ENCODE data around the gene HECW1.

The HECW1 gene

DNA sequence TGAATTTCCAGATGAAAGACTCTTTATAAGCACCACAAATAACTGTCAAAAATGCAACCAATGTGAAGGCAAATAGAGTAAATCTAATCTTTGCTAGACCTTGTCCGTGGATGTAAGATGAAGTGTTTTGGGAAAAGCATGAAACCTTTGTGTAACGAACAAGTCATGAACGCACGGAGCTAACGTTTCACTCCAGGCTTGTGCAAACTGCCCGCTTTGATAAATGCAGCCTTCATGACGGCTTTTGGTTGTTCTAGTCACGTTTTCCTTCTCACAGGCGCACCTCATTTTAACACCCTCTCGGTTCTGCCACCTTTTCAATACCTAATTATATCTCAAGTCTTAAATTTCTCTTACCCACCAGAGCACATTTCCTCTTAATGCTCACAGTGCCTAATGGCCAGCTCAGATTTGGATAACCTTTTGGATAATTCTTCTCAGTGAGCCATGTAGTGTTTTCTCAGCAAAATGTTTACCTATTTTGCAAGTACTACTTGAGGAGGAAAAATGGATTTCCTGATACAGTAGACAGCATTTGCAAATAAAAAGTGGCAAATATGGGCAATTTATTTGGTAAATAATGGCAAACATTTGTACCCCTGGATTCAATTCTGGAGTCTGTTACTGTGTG is 63.2 kb downstream of the HECW1 start:
- Histone ChIP-seq H3K27ac (no peak overlapping the region), H3K4me3 (ENCODE audit: low read depth in 1 of 2, low read length in 1 of 2) (no peak overlapping the region), H3K9me3 (no peaks in the 10 kb centered on the region), H3K27me3 (no peaks in the 10 kb centered on the region), H3K4me1 (ENCODE audit: control insufficient read depth in 1 of 2, insufficient read depth in 1 of 2, low read depth in 1 of 2, low read length in 1 of 2) (no peaks in the 10 kb centered on the region), H3K36me3 (no peaks in the 10 kb centered on the region)
- TF ChIP-seq, protein P1, sequence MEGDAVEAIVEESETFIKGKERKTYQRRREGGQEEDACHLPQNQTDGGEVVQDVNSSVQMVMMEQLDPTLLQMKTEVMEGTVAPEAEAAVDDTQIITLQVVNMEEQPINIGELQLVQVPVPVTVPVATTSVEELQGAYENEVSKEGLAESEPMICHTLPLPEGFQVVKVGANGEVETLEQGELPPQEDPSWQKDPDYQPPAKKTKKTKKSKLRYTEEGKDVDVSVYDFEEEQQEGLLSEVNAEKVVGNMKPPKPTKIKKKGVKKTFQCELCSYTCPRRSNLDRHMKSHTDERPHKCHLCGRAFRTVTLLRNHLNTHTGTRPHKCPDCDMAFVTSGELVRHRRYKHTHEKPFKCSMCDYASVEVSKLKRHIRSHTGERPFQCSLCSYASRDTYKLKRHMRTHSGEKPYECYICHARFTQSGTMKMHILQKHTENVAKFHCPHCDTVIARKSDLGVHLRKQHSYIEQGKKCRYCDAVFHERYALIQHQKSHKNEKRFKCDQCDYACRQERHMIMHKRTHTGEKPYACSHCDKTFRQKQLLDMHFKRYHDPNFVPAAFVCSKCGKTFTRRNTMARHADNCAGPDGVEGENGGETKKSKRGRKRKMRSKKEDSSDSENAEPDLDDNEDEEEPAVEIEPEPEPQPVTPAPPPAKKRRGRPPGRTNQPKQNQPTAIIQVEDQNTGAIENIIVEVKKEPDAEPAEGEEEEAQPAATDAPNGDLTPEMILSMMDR (IDR thresholded peaks at IDR 0.05), result no peak

DNA sequence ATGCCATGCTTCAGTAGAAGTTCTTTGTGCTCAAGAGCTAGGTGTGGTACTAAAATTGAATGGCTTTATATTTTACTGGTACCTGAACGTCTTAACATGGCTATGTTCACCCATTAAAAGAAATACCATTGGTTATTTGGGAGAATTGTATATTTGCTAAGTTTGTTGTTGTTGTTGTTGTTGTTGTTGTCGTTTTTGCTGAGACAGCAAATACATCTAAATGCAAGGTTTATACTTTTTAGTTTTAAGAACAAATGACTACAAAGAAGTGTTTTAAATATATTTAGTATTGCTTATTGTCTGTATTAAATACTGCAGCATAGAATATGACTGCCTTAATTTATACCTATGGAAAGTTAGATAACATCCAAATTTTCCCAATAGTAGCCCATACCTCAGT is 66.9 kb downstream of the HECW1 start:
- no peaks in the 10 kb centered on the region for H3K36me3 ChIP-seq
- H3K27me3 ChIP-seq, result no peaks in the 10 kb centered on the region
- H3K4me1 ChIP-seq (ENCODE audit: control insufficient read depth in 1 of 2, insufficient read depth in 1 of 2, low read depth in 1 of 2, low read length in 1 of 2), result no peaks in the 10 kb centered on the region
- H3K4me3 ChIP-seq (ENCODE audit: low read depth in 1 of 2, low read length in 1 of 2), result no peak overlapping the region
- H3K27ac ChIP-seq, result no peak overlapping the region
- H3K9me3 ChIP-seq, result no peaks in the 10 kb centered on the region
- TF ChIP-seq, protein P1 (IDR thresholded peaks at IDR 0.05), result no peak

DNA sequence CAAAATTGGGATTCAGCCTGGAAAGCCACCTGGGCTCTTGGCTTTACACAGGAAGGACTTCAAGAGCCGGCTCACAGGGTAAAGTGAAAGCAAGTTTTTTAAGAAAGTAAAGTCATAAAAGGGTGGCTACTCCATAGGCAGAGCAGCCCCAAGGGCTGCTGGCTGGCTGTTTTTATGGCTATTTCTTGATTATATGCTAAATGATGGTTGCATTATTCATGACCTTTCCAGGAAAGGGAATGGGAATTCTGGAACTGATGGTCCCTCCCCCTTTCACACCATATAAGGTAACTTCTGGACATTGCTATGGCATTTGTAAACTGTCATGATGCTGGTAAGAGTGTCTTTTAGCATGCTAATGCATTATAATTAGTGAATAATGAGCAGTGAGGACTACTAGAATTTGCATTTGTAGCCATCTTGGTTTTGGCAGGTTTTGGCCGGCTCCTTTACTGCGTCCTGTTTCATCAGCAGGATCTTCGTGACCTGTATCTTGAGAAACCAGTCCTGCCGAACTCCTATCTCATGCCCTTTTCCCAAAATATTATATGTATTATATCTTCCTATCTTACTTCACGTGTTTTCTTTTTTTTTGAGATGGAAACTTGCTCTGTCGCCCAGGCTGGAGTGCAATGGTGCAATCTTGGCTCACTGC is 80.5 kb downstream of the HECW1 start:
- no peaks in the 10 kb centered on the region for H3K36me3 ChIP-seq
- H3K4me1 ChIP-seq (ENCODE audit: control insufficient read depth in 1 of 2, insufficient read depth in 1 of 2, low read depth in 1 of 2, low read length in 1 of 2), result no peaks in the 10 kb centered on the region
- TF ChIP-seq, protein P1 (IDR thresholded peaks at IDR 0.05), result no peak

GRCh38 chr7:43193893-43194292 is 81.4 kb downstream of the HECW1 start:
- Histone ChIP-seq H3K27me3 (peaks cover 6% of the 10 kb centered on the region), H3K4me1 (ENCODE audit: control insufficient read depth in 1 of 2, insufficient read depth in 1 of 2, low read depth in 1 of 2, low read length in 1 of 2) (no peaks in the 10 kb centered on the region), H3K9me3 (no peaks in the 10 kb centered on the region), H3K27ac (no peak overlapping the region), H3K4me3 (ENCODE audit: low read depth in 1 of 2, low read length in 1 of 2) (no peak overlapping the region), H3K36me3 (no peaks in the 10 kb centered on the region)
- TF ChIP-seq, protein P1 (IDR thresholded peaks at IDR 0.05), result no peak

More for the DNA sequence above, 80.5 kb downstream of the HECW1 start:
- Histone ChIP-seq H3K4me3 (ENCODE audit: low read depth in 1 of 2, low read length in 1 of 2) (no peak overlapping the region), H3K27ac (no peak overlapping the region), H3K27me3 (peaks cover 6% of the 10 kb centered on the region), H3K9me3 (no peaks in the 10 kb centered on the region)

DNA sequence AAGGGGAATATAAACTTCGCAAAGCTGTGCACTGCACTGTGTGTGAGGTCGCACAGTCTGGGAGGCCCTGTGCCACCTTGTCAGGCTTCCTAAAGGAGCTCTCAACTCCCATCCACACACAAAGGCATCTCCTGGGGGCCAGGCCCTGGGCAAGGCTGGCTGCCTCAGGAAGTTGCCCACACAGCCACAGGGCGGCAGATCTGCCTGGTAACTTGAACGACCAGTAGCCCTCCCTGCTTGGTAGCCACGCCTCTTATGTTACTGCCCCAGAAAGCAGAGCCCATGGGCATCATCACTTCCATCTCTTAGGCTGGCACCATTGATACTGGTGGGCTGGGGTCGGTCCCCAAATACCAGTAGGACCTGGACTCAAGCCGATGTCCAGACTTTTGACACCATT is 82.8 kb downstream of the HECW1 start:
- H3K9me3 ChIP-seq, result no peaks in the 10 kb centered on the region
- H3K36me3 ChIP-seq, result no peaks in the 10 kb centered on the region
- TF ChIP-seq, protein P1 (IDR thresholded peaks at IDR 0.05), result no peak
- H3K27me3 ChIP-seq, result peaks cover 6% of the 10 kb centered on the region
- no peak overlapping the region for H3K27ac ChIP-seq
- no peaks in the 10 kb centered on the region for H3K4me1 ChIP-seq (ENCODE audit: control insufficient read depth in 1 of 2, insufficient read depth in 1 of 2, low read depth in 1 of 2, low read length in 1 of 2)
- H3K4me3 ChIP-seq (ENCODE audit: low read depth in 1 of 2, low read length in 1 of 2), result no peak overlapping the region
